CD14-positive monocyte (primary cell): ENCODE results near the gene GPR137B. TPM values are rescaled to one million over a fixed set of nuclear protein-coding genes. Genes with fewer than 3 reads are reported as not detected.
"Not testable (repeated sequence)": the region's sequence is repeated elsewhere in the genome, so short reads cannot be mapped to it uniquely, and the experiment has no call there.

Experiments
- DNase-seq, 3 donors: peaks; one replicate each; pipeline ENCODE4 v3.0.0-alpha.2; 2011 to 2022
- H2AFZ ChIP-seq: 2 replicates; pipeline ENCODE4 v1.6.0; 2012; ENCODE audit warnings: mild to moderate bottlenecking, low read depth, low read length, inconsistent platforms; ENCODE audit not compliant: insufficient read depth, poor library complexity, severe bottlenecking
- H3K27ac ChIP-seq, 2 donors: 1 replicate in 1 of 2; 2 replicates in 1 of 2; pipeline ENCODE4 v1.5.1; 2012 to 2013; ENCODE audit warnings: low read length in 2 of 2, control low read depth in 1 of 2, inconsistent platforms in 1 of 2, low read depth in 1 of 2, mild to moderate bottlenecking in 1 of 2
- H3K27me3 ChIP-seq, 2 donors: one replicate each; pipeline versions ENCODE4 v1.6.0 to v1.6.1; 2011 to 2013; ENCODE audit warnings: low read length in 2 of 2; ENCODE audit not compliant: control insufficient read depth in 2 of 2, insufficient read depth in 2 of 2
- H3K36me3 ChIP-seq, 2 donors: replicated peaks in 1 of 2; 1 replicate in 1 of 2; 2 replicates in 1 of 2; pipeline versions ENCODE4 v1.5.1 to v1.6.1; 2012 to 2013; ENCODE audit warnings: low read length in 2 of 2, control low read depth in 1 of 2, inconsistent platforms in 1 of 2, mild to moderate bottlenecking in 1 of 2; ENCODE audit not compliant: insufficient read depth in 2 of 2, control insufficient read depth in 1 of 2
- H3K4me1 ChIP-seq, 2 donors: 1 replicate in 1 of 2; 2 replicates in 1 of 2; pipeline versions ENCODE4 v1.5.1 to v1.6.1; 2012 to 2013; ENCODE audit warnings: low read length in 2 of 2, control low read depth in 1 of 2, inconsistent platforms in 1 of 2, mild to moderate bottlenecking in 1 of 2, moderate library complexity in 1 of 2; ENCODE audit not compliant: insufficient read depth in 2 of 2, control insufficient read depth in 1 of 2
- H3K4me2 ChIP-seq: replicated peaks from 2 replicates; pipeline ENCODE3; 2012; ENCODE audit warnings: low read length, moderate library complexity, mild to moderate bottlenecking; ENCODE audit not compliant: poor library complexity, severe bottlenecking; ENCODE audit errors: extremely low read depth
- H3K4me3 ChIP-seq, 3 experiments: fragments of 200-600 bp in 1 of 3; sonication (generic) in 1 of 3; replicated peaks in 1 of 3; 1 replicate in 2 of 3; 2 replicates in 1 of 3; pipeline ENCODE4 v1.5.1; 2011 to 2013; ENCODE audit warnings: low read length in 3 of 3, mild to moderate bottlenecking in 3 of 3, control low read depth in 2 of 3, low read depth in 2 of 3, inconsistent platforms in 1 of 3, moderate library complexity in 1 of 3
- H3K79me2 ChIP-seq: 2 replicates; pipeline ENCODE4 v1.6.0; 2012; ENCODE audit warnings: mild to moderate bottlenecking, control low read depth, inconsistent platforms, low read length, moderate library complexity; ENCODE audit not compliant: insufficient read depth
- H3K9ac ChIP-seq: 2 replicates; pipeline ENCODE4 v1.6.0; 2017; ENCODE audit warnings: low read length, mild to moderate bottlenecking; ENCODE audit not compliant: insufficient read depth, poor library complexity, severe bottlenecking
- H3K9me3 ChIP-seq, 2 donors: replicated peaks in 1 of 2; 1 replicate in 1 of 2; 2 replicates in 1 of 2; pipeline versions ENCODE4 v1.5.1 to v1.6.1; 2012 to 2013; ENCODE audit warnings: low read length in 2 of 2, control low read depth in 1 of 2; ENCODE audit not compliant: control insufficient read depth in 1 of 2, insufficient read depth in 1 of 2
- H4K20me1 ChIP-seq: 2 replicates; pipeline ENCODE4 v1.6.0; 2012; ENCODE audit warnings: mild to moderate bottlenecking, low read length, control low read depth, moderate library complexity; ENCODE audit not compliant: insufficient read depth
- H3K27ac Mint-ChIP-seq, 7 donors: one replicate each; pipeline ENCODE4 v1.8.0; 2020; ENCODE audit warnings: mild to moderate bottlenecking in 7 of 7, mixed read lengths in 7 of 7, moderate library complexity in 6 of 7, inconsistent platforms in 2 of 7
- H3K27me3 Mint-ChIP-seq, 3 donors: one replicate each; pipeline ENCODE4 v1.8.0; 2021 to 2022; ENCODE audit warnings: low read depth in 3 of 3, mild to moderate bottlenecking in 3 of 3, mixed read lengths in 3 of 3, moderate library complexity in 3 of 3, inconsistent platforms in 1 of 3
- H3K36me3 Mint-ChIP-seq, 2 donors: one replicate each; pipeline ENCODE4 v1.8.0; 2020; ENCODE audit warnings: mixed read lengths in 2 of 2, inconsistent platforms in 1 of 2, mild to moderate bottlenecking in 1 of 2
- H3K4me1 Mint-ChIP-seq: one replicate; pipeline ENCODE4 v1.8.0; 2020; ENCODE audit warnings: mild to moderate bottlenecking, mixed read lengths
- H3K4me3 Mint-ChIP-seq, 2 donors: one replicate each; pipeline ENCODE4 v1.8.0; 2020; ENCODE audit warnings: mild to moderate bottlenecking in 2 of 2, mixed read lengths in 2 of 2, moderate library complexity in 1 of 2
- H3K9me3 Mint-ChIP-seq, 7 donors: one replicate each; pipeline ENCODE4 v1.8.0; 2020 to 2022; ENCODE audit warnings: mixed read lengths in 7 of 7, mild to moderate bottlenecking in 6 of 7, moderate library complexity in 6 of 7, inconsistent platforms in 2 of 7
- WGBS: methylation state at CpG from one replicate; pipeline ENCODE4 v1.1.5; 2013; ENCODE audit warnings: missing lambda C conversion rate; ENCODE audit not compliant: insufficient coverage; 5-methylcytosine and 5-hydroxymethylcytosine counted together
- intact Hi-C, 2 donors: fragments of 100-400 bp; cut with micrococcal nuclease; formaldehyde crosslinking; loops; one replicate each; pipeline versions ENCODE4 v1.15.0 to v1.15.1; 2023
- polyA plus RNA-seq, 3 donors: library from polyadenylated mRNA; depleted of rRNA in 1 of 3; unstranded in 2 of 3; stranded (reverse) in 1 of 3; fragments of 300-500 nt in 2 of 3; fragments of >200 nt in 1 of 3; fragmentation: Illumina TruSeq in 2 of 3; gene quantifications; 1 replicate in 2 of 3; 2 replicates in 1 of 3; pipeline ENCODE4 v1.2.3, GENCODE V29; 2012 to 2021
- TF ChIP-seq, protein P1 (sequence below): fragments of 200-600 bp; IDR thresholded peaks from one replicate; pipeline ENCODE4 v1.8.0; 2022; ENCODE audit warnings: antibody characterized with exemption, mild to moderate bottlenecking

Gene GPR137B
- polyA plus RNA-seq, 3 donors = 7.5 to 10.8 (median 8.7) TPM

DNA sequence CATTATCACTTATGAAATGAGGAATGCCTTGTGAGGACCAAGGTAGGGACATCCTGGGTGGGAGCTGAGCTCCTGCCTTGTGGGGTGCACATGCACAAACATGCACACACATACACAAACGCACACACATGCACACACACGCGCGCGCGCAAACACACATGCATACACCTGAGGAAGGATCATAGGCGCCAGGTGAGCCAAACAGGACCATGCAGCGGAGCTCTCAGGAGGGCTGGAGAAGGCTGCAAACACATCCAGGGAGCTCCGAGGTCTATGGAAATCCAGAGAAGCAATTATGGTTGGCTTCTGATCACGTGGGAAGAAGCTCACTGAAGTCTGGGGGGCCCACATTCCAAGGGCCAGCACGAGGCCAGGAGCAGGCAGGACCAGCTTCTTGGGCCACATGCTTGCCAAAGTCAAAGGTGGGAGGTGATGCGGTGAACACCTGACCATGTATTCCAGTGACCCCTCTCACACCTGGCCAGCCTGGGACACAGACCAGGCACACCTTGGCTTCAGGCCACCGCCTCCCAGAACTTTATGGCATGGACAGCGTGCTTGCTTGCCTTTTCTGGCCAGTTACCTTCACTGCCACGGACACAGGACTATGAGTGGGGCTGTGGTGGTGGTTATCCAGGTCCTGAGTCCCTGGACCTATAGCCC is 13.6 kb downstream of the GPR137B start:
- Histone ChIP-seq H3K27me3 (no peaks in the 10 kb centered on the region), H3K4me1 (peaks cover 18 to 19% of the 10 kb centered on the region in 2 donors), H2AFZ (no peak overlapping the region), H3K4me3 (no peak overlapping the region), H4K20me1 (peaks cover 76% of the 10 kb centered on the region), H3K9ac (no peak overlapping the region), H3K9me3 (peaks cover 2 to 3% of the 10 kb centered on the region in 2 donors), H3K36me3 (no peaks in the 10 kb centered on the region), H3K79me2 (peaks cover 11% of the 10 kb centered on the region), H3K27ac (peak overlapping the region; percentile 4 to 37), H3K4me2 (no peak overlapping the region)
- 93% methylated on average over 13 of the region's 15 CpGs for WGBS
- Mint-ChIP-seq H3K36me3 (peaks cover 5 to 10% of the 10 kb centered on the region in 2 donors), H3K4me3 (no peak overlapping the region), H3K27ac (peak overlapping the region in 5 of 7 donors; percentile 61 to 87 (median 83)), H3K27me3 (peaks cover 0 to 1% (median 0%) of the 10 kb centered on the region in 3 donors), H3K4me1 (peaks cover 27% of the 10 kb centered on the region), H3K9me3 (peaks cover 2 to 7% (median 3%) of the 10 kb centered on the region in 7 donors)
- DNase-seq = no peak
- TF ChIP-seq, protein P1, sequence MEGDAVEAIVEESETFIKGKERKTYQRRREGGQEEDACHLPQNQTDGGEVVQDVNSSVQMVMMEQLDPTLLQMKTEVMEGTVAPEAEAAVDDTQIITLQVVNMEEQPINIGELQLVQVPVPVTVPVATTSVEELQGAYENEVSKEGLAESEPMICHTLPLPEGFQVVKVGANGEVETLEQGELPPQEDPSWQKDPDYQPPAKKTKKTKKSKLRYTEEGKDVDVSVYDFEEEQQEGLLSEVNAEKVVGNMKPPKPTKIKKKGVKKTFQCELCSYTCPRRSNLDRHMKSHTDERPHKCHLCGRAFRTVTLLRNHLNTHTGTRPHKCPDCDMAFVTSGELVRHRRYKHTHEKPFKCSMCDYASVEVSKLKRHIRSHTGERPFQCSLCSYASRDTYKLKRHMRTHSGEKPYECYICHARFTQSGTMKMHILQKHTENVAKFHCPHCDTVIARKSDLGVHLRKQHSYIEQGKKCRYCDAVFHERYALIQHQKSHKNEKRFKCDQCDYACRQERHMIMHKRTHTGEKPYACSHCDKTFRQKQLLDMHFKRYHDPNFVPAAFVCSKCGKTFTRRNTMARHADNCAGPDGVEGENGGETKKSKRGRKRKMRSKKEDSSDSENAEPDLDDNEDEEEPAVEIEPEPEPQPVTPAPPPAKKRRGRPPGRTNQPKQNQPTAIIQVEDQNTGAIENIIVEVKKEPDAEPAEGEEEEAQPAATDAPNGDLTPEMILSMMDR = no peak
- intact Hi-C loops = no loop called here

DNA sequence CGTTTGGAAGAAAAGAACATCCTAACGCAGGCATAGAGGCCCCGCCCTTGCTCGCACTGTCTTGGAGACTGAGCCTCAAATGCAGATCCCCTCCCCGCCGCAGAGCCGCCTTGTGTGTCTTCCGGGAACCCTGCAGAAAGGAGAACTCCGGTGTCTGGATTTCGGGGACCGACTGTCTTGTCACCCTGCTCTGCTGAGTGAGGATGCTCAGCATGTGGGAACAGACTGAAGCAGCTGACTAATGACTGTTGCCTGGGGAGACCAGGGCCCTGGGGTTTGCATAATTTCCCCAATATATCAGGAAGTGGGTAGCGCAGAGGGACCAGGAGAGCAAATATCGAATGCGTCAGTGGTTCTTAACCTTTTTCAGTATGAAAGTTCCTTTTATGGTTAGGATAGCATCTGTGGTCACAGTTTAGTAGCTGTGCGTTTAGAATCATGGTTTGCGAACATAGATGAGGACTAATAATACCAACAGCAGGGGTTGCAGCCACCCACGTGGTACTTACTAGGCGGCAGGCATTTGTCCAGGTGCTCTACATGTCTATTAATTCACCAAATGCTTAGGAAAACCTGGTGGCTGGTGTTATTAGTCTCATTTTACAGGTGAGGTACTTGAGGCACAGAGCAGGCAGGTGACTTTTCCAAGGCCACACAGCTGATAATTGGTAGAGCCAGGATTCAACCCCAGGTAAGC is 14.3 kb downstream of the GPR137B start:
- Mint-ChIP-seq H3K9me3 (peaks cover 9 to 14% (median 9%) of the 10 kb centered on the region in 7 donors), H3K36me3 (peaks cover 11 to 14% of the 10 kb centered on the region in 2 donors), H3K27ac (peak overlapping the region in 5 of 7 donors; percentile 7 to 83 (median 78)), H3K27me3 (peaks cover 0 to 3% (median 1%) of the 10 kb centered on the region in 3 donors), H3K4me1 (peaks cover 26% of the 10 kb centered on the region), H3K4me3 (peak overlapping the region in 1 of 2 donors; percentile 63)
- 40% methylated on average over 14 of the region's 18 CpGs for WGBS
- intact Hi-C loops = no loop called here
- Histone ChIP-seq H3K9me3 (peaks cover 8 to 9% of the 10 kb centered on the region in 2 donors), H3K27me3 (no peaks in the 10 kb centered on the region), H3K4me3 (no peak overlapping the region), H2AFZ (no peak overlapping the region), H4K20me1 (peaks cover 71% of the 10 kb centered on the region), H3K4me1 (peaks cover 18 to 19% of the 10 kb centered on the region in 2 donors), H3K4me2 (peak overlapping the region; percentile 20), H3K27ac (peak overlapping the region; percentile 4 to 37), H3K79me2 (peaks cover 8% of the 10 kb centered on the region), H3K9ac (no peak overlapping the region), H3K36me3 (no peaks in the 10 kb centered on the region)
- DNase-seq = peak; percentile 74 to 91 (median 80)
- TF ChIP-seq, protein P1 = no peak

DNA sequence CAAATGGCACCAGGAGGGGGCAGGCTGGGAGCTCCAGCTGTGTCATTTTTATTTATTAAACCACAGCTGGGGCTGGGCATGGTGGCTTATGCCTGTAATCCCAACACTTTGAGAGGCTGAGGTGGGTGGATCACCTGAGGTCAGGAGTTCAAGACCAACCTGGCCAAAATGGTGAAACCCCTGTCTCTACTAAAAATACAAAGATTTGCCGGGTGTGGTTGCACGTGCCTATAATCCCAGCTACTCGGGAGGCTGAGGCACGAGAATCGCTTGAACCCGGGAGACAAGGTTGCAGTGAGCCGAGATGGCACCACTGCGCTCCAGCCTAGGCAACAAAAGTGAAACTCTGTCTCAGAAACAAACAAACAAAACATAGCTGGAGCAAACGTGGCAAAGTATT is 15.7 kb downstream of the GPR137B start:
- H3K4me2 ChIP-seq, H3K79me2 ChIP-seq, H3K9ac ChIP-seq, H3K27me3 ChIP-seq, DNase-seq, H3K27ac Mint-ChIP-seq, intact Hi-C loops, H3K4me3 ChIP-seq, H3K27me3 Mint-ChIP-seq, H2AFZ ChIP-seq, H3K36me3 ChIP-seq, H3K4me3 Mint-ChIP-seq, H3K27ac ChIP-seq: not testable (repeated sequence)
- WGBS = 100% methylated on average over 1 of the region's 9 CpGs
- peaks cover 59% of the 10 kb centered on the region for H4K20me1 ChIP-seq
- Mint-ChIP-seq H3K9me3 (peaks cover 18 to 25% (median 23%) of the 10 kb centered on the region in 7 donors), H3K36me3 (peaks cover 15% of the 10 kb centered on the region in 2 donors), H3K4me1 (peaks cover 26% of the 10 kb centered on the region)
- peaks cover 18 to 19% of the 10 kb centered on the region in 2 donors for H3K9me3 ChIP-seq
- peaks cover 18 to 19% of the 10 kb centered on the region in 2 donors for H3K4me1 ChIP-seq
